Epidermal melanocyte (primary cell): Measurements from ENCODE around the gene CD81.
A peak's percentile ranks its signal among the peaks of the same experiment; 100 is the strongest.

Experiments used
- DNase-seq: peaks from one replicate; pipeline ENCODE4 v3.0.0; 2011; ENCODE audit warnings: low spot score; ENCODE audit not compliant: insufficient read length

The CD81 gene

GRCh38 chr11:2390091-2390724 is 13.1 kb downstream of the CD81 start:
- no peak for DNase-seq

- peak; percentile 65 for DNase-seq
Observed at GRCh38 chr11:2390725-2391151, 13.6 kb downstream of the CD81 start.

GRCh38 chr11:2391181-2391975 is 14.3 kb downstream of the CD81 start:
- DNase-seq: no peak

- no peak for DNase-seq
Observed at GRCh38 chr11:2392241-2392959, 15.3 kb downstream of the CD81 start.

- no peak for DNase-seq
Observed at GRCh38 chr11:2393111-2393868, 16.2 kb downstream of the CD81 start.

- DNase-seq: no peak
Observed at GRCh38 chr11:2393941-2394817, 17.1 kb downstream of the CD81 start.

- no peak for DNase-seq
Observed at GRCh38 chr11:2394818-2395105, 17.7 kb downstream of the CD81 start.

- no peak for DNase-seq
Observed at GRCh38 chr11:2395211-2395730, 18.2 kb downstream of the CD81 start.

GRCh38 chr11:2395856-2396255 is 18.7 kb downstream of the CD81 start:
- DNase-seq: no peak

GRCh38 chr11:2396471-2396870 is 19.4 kb downstream of the CD81 start:
- no peak for DNase-seq

- DNase-seq: no peak
Observed at GRCh38 chr11:2397005-2397404, 19.9 kb downstream of the CD81 start.

GRCh38 chr11:2398664-2399355 is 21.7 kb downstream of the CD81 start:
- no peak for DNase-seq

GRCh38 chr11:2399488-2400068 is 22.5 kb downstream of the CD81 start:
- no peak for DNase-seq

- DNase-seq: peak; percentile 100
Observed at GRCh38 chr11:2400069-2400761, 23.1 kb downstream of the CD81 start, which contains the start of gene TSSC4. Gene TSSC4, plus strand, starts transcription at chr11:2400750. Its CDS starts 1,884 bp downstream, at chr11:2402634.

- no peak for DNase-seq
Observed at GRCh38 chr11:2400762-2401435, 23.8 kb downstream of the CD81 start.

GRCh38 chr11:2401436-2401984 is 24.4 kb downstream of the CD81 start:
- DNase-seq: no peak

GRCh38 chr11:2402106-2402505 is 25.0 kb downstream of the CD81 start:
- no peak for DNase-seq
